HG02840 (cell line): ENCODE results near the gene LENG1.
A peak's percentile ranks its signal among the peaks of the same experiment; 100 is the strongest.
"Not testable (repeated sequence)": the region's sequence is repeated elsewhere in the genome, so short reads cannot be mapped to it uniquely, and the experiment has no call there.

Experiments used
- ATAC-seq: cut with Tn5 transposase; IDR thresholded peaks from one replicate; pipeline ENCODE4 v1.9.1; 2021; ENCODE audit warnings: mild to moderate bottlenecking, moderate library complexity, moderate number of reproducible peaks; ENCODE audit not compliant: unreplicated experiment, low FRiP score

Gene LENG1

GRCh38 chr19:54189735-54190502 lies 30.4 kb upstream of the LENG1 start:
- peak; percentile 48 for ATAC-seq

GRCh38 chr19:54189145-54189734 lies 29.7 kb upstream of the LENG1 start, which contains the start of gene MBOAT7:
TSS of gene MBOAT7 (minus strand) at chr19:54189580. CDS start at chr19:54188508, 1,072 bp downstream.
- peak; percentile 8 for ATAC-seq

- ATAC-seq: no peak
Measured at GRCh38 chr19:54188215-54188871, 28.8 kb upstream of the LENG1 start.

- no peak for ATAC-seq
Measured at GRCh38 chr19:54186934-54187381, 27.4 kb upstream of the LENG1 start.

GRCh38 chr19:54186351-54186750 lies 26.8 kb upstream of the LENG1 start:
- no peak for ATAC-seq

GRCh38 chr19:54183431-54183830 lies 23.9 kb upstream of the LENG1 start:
- no peak for ATAC-seq

GRCh38 chr19:54181894-54182293 lies 22.4 kb upstream of the LENG1 start:
- not testable (repeated sequence) for ATAC-seq

GRCh38 chr19:54180691-54181091 lies 21.2 kb upstream of the LENG1 start:
- ATAC-seq: no peak

- no peak for ATAC-seq
Measured at GRCh38 chr19:54179921-54180461, 20.5 kb upstream of the LENG1 start.

- no peak for ATAC-seq
Measured at GRCh38 chr19:54179262-54179852, 19.8 kb upstream of the LENG1 start.

- ATAC-seq: no peak
Measured at GRCh38 chr19:54178581-54179261, 19.2 kb upstream of the LENG1 start.

GRCh38 chr19:54173951-54174834 lies 14.7 kb upstream of the LENG1 start:
- no peak for ATAC-seq

- ATAC-seq: no peak
Measured at GRCh38 chr19:54173359-54173699, 13.8 kb upstream of the LENG1 start.

GRCh38 chr19:54172471-54173358 lies 13.2 kb upstream of the LENG1 start, which contains the start of gene TMC4:
TSS of gene TMC4 (minus strand) at chr19:54173160. CDS start at chr19:54173117, 43 bp downstream.
- no peak for ATAC-seq

- not testable (repeated sequence) for ATAC-seq
Measured at GRCh38 chr19:54171736-54172431, 12.4 kb upstream of the LENG1 start.

GRCh38 chr19:54169149-54169740 lies 9.7 kb upstream of the LENG1 start:
- ATAC-seq: no peak
